ENCODE results near the gene POLG2. TPM values are rescaled to one million over a fixed set of nuclear protein-coding genes. Genes with fewer than 3 reads are reported as not detected.

POLG2 gene
- total RNA-seq, 1 donor from 2014 or later, result 10.3 TPM

- Mint-ChIP-seq H3K9me3 (ENCODE audit: low read depth) (no peaks in the 10 kb centered on the region), H3K27me3 (ENCODE audit: low read depth) (no peaks in the 10 kb centered on the region), H3K36me3 (ENCODE audit: low read depth) (peaks cover 15% of the 10 kb centered on the region), H3K4me1 (ENCODE audit: low read depth) (peaks cover 43% of the 10 kb centered on the region), H3K4me3 (ENCODE audit: unreplicated experiment) (no peak overlapping the region), H3K27ac (ENCODE audit: unreplicated experiment) (no peak overlapping the region)
- DNase-seq (ENCODE audit: low spot score), result no peak
- TF ChIP-seq, protein P1, sequence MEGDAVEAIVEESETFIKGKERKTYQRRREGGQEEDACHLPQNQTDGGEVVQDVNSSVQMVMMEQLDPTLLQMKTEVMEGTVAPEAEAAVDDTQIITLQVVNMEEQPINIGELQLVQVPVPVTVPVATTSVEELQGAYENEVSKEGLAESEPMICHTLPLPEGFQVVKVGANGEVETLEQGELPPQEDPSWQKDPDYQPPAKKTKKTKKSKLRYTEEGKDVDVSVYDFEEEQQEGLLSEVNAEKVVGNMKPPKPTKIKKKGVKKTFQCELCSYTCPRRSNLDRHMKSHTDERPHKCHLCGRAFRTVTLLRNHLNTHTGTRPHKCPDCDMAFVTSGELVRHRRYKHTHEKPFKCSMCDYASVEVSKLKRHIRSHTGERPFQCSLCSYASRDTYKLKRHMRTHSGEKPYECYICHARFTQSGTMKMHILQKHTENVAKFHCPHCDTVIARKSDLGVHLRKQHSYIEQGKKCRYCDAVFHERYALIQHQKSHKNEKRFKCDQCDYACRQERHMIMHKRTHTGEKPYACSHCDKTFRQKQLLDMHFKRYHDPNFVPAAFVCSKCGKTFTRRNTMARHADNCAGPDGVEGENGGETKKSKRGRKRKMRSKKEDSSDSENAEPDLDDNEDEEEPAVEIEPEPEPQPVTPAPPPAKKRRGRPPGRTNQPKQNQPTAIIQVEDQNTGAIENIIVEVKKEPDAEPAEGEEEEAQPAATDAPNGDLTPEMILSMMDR (IDR thresholded peaks at IDR 0.05), result no peak
Measured at GRCh38 chr17:64494121-64494520, 2.7 kb downstream of the POLG2 start.

DNA sequence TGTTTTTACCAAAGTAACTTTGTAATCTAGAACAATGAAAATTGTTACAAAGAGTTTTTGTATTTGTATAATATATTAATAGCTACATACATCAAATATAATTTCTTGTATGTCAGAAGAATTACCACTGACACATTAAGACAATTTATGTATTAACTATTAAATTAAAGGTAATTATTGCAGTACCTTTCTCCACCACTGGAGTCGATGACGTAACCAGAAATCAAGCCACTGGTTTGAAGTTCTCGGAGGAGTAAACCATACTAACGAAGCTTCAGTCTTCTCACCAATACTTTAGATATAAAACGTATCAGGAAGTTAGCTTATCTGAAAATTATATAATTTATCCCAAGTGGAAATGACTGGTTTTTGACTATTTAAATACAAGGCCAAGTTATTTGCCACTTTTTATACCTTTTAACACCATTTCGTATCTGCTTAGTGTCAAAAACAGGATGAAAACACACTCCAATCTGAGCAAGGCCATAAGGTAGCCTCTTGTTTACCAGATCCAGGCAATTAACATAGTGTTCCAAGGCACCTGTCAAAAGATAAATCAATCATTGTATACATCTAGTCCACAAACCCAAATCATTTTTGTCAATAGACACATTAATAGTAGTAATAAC lies 4.3 kb downstream of the POLG2 start:
- Mint-ChIP-seq H3K27ac (ENCODE audit: unreplicated experiment) (no peak overlapping the region), H3K27me3 (ENCODE audit: low read depth) (no peaks in the 10 kb centered on the region), H3K36me3 (ENCODE audit: low read depth) (peaks cover 12% of the 10 kb centered on the region), H3K4me1 (ENCODE audit: low read depth) (peaks cover 29% of the 10 kb centered on the region), H3K4me3 (ENCODE audit: unreplicated experiment) (no peak overlapping the region), H3K9me3 (ENCODE audit: low read depth) (no peaks in the 10 kb centered on the region)
- TF ChIP-seq, protein P1 (IDR thresholded peaks at IDR 0.05), result peak; percentile 72
- DNase-seq (ENCODE audit: low spot score), result no peak

DNA sequence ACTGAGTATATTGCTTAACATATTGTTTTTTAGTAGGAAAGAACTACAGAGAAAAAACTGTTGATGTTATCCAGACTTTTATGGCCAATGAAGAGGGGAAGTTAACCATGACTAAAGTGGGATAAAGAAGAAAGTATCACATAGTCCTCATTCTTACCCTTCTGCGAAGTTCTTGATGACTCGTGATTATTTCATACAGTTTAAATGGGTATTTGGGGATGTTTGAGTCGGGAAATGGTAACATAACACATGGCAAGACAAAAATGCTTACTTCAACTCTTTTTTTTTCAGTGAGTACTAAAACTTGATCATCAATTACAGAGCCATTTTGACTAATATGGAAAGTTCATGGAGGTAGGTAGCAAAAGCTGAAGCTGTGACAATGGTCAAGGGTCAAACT lies 4.9 kb downstream of the POLG2 start:
- no peak for DNase-seq (ENCODE audit: low spot score)
- no peak overlapping the region for H3K4me3 Mint-ChIP-seq (ENCODE audit: unreplicated experiment)
- H3K27ac Mint-ChIP-seq (ENCODE audit: unreplicated experiment), result no peak overlapping the region
- H3K36me3 Mint-ChIP-seq (ENCODE audit: low read depth), result peaks cover 12% of the 10 kb centered on the region
- no peaks in the 10 kb centered on the region for H3K9me3 Mint-ChIP-seq (ENCODE audit: low read depth)
- H3K27me3 Mint-ChIP-seq (ENCODE audit: low read depth), result no peaks in the 10 kb centered on the region
- TF ChIP-seq, protein P1 (IDR thresholded peaks at IDR 0.05), result no peak
- peaks cover 23% of the 10 kb centered on the region for H3K4me1 Mint-ChIP-seq (ENCODE audit: low read depth)

DNA sequence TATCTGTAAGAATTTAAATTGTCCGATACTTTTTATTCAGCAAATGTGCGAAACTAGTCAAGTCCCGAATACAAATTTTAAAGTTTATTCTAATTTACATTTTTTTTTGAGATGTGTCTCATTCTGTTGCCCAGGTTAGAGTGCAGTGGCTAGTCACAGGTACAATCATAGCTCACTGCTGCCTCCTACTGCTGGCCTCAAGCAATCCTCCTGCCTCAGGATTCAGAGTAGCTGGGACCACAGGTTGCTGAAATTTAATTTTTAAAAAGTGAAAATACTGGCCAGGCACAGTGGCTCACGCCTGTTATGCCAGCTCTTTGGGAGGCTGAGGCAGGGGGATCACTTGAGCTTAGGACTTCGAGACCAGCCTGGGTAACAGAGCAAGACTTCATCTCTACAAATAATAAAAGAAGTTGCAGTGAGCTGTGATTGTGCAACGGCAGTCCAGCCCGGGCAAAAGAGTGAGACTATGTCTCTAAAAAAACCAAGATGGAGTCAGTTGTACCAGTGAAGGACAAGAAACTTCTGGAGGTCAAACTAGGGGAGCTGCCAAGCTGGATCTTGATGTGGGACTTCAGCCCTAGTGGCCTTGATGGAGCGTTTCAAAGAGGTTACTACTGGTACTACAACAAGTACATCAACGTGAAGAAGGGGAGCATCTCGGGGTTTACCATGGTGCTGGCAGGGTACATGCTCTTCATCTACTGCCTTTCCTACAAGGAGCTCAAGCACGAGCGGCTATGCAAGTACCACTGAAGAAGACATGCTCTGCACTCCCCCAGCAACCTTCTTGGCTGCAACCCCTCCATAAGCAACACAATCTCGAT lies 5.6 kb downstream of the POLG2 start:
- Mint-ChIP-seq H3K9me3 (ENCODE audit: low read depth) (no peaks in the 10 kb centered on the region), H3K4me1 (ENCODE audit: low read depth) (peaks cover 22% of the 10 kb centered on the region), H3K36me3 (ENCODE audit: low read depth) (peaks cover 12% of the 10 kb centered on the region), H3K27ac (ENCODE audit: unreplicated experiment) (no peak overlapping the region), H3K4me3 (ENCODE audit: unreplicated experiment) (no peak overlapping the region), H3K27me3 (ENCODE audit: low read depth) (no peaks in the 10 kb centered on the region)
- no peak for DNase-seq (ENCODE audit: low spot score)
- TF ChIP-seq, protein P1 (IDR thresholded peaks at IDR 0.05), result peak; percentile 81

DNA sequence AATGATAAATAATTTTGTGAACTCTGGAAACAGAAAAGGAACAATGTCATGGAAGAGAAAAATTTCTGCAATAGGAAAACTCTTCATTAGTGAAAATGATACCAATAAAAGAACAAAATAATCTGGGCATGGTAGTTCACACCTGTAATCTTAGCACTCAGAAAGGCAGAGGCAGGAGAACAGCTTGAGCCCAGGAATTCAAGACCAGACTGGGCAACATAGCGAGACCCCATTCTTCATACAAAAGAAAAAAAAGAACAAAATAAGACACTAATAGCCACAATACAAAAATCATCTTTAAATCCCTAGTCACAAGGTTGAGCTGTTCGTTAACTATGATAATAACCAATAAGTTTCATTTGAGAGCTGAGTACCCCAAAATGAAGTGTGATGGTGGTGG lies 8.6 kb downstream of the POLG2 start:
- no peaks in the 10 kb centered on the region for H3K27me3 Mint-ChIP-seq (ENCODE audit: low read depth)
- H3K4me1 Mint-ChIP-seq (ENCODE audit: low read depth), result no peaks in the 10 kb centered on the region
- peaks cover 23% of the 10 kb centered on the region for H3K36me3 Mint-ChIP-seq (ENCODE audit: low read depth)
- no peak for DNase-seq (ENCODE audit: low spot score)
- no peaks in the 10 kb centered on the region for H3K9me3 Mint-ChIP-seq (ENCODE audit: low read depth)
- TF ChIP-seq, protein P1 (IDR thresholded peaks at IDR 0.05), result no peak
- no peak overlapping the region for H3K27ac Mint-ChIP-seq (ENCODE audit: unreplicated experiment)
- H3K4me3 Mint-ChIP-seq (ENCODE audit: unreplicated experiment), result no peak overlapping the region
